Upper lobe of left lung (tissue), 4 donors: ENCODE results near the gene TAS2R60.
"Not testable (repeated sequence)": the region's sequence is repeated elsewhere in the genome, so short reads cannot be mapped to it uniquely, and the experiment has no call there.

Experiments used
- CTCF ChIP-seq, 6 experiments: fragments of 450-650 bp in 4 of 6; fragments of 200-600 bp in 2 of 6; sonication (generic) in 2 of 6; IDR thresholded peaks; one replicate each; pipeline ENCODE4 v1.5.1; 2016 to 2019; ENCODE audit warnings: antibody characterized with exemption in 6 of 6
- EP300 ChIP-seq, 4 donors: sonication (generic); formaldehyde crosslinking; IDR thresholded peaks; one replicate each; pipeline ENCODE4 v1.5.1; 2017; ENCODE audit warnings: antibody characterized with exemption in 4 of 4, control low read depth in 2 of 4
- POLR2A ChIP-seq, 4 donors: fragments of 450-650 bp; IDR thresholded peaks; one replicate each; pipeline ENCODE4 v1.5.1; 2016 to 2017; ENCODE audit warnings: antibody characterized with exemption in 4 of 4, mild to moderate bottlenecking in 2 of 4
- POLR2AphosphoS5 ChIP-seq, 2 donors: sonication (generic); formaldehyde crosslinking; IDR thresholded peaks; one replicate each; pipeline ENCODE4 v1.5.1; 2017; ENCODE audit warnings: antibody characterized with exemption in 2 of 2

DNA sequence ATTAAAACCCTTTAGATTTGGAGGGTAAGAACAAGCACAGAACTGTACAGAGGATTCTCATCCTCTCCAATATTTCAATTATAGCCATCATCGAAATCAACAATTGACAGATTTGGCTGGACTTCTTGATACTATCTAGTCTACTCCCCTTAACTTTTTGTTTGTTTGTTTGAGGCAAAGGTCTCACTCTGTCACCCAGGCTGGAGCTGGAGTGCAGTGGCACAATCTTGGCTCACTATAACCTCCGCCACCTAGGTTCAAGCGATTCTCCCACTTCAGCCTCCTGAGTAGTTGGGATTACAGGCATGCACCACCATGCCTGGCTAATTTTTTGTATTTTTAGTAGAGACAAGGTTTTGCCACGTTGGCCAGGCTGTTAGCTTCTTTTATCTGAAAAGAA is 41.0 kb upstream of the TAS2R60 start:
- not testable (repeated sequence) for TF ChIP-seq CTCF, POLR2A, POLR2AphosphoS5, EP300 (IDR thresholded peaks at IDR 0.05)
